HG02870 (cell line): ENCODE data around the gene SGMS1.

Source experiments
- ATAC-seq: cut with Tn5 transposase; IDR thresholded peaks from one replicate; pipeline ENCODE4 v1.9.1; 2021; ENCODE audit warnings: mild to moderate bottlenecking, moderate library complexity; ENCODE audit not compliant: unreplicated experiment

SGMS1 gene

DNA sequence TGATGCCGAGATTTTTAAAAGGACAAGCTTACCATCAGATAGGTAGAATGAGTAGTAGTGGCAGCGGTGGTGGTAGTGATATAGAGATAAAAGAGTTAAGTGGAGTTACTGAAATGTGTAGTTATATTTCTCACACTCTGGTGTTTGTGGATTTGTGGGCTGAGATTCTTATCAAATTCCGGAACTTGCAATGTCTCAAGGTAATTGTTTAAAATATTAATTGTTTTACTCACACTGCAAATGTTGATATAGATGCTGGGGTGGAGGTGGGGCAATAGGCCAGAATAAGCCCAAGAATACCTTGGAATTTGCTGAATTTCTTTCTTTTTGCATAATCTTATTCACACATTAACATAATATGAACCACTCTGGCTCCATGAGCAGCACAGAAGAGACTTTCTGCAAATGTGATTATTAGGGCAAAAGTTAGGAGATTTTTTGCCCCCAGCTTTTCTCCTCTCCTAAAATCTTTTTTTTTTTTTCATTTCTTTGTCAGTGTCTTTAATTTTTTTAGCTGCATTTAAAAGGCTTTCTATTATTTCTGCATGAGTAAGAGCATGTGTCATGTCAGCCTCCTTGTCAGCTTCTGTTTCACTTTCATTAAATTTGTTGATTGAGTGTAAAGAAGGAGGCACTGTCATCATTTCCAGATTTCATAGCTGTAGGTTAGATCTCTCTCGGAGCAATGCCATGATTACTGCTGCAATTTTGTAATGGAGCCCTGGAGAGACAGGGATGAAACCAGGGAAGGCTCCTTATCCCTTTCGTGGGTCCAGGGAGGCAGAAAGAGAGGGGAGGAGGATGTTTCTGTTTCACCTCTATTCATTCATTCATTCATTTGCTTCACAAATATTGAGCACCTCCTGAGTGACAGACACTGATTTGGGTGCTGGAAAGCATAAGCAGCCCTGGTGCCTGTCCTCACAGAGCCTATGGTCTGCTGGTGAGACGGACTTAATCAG, 13.1 kb upstream of the SGMS1 start:
- ATAC-seq: peak; percentile 94

GRCh38 chr10:50635286-50635685, 11.5 kb upstream of the SGMS1 start:
- ATAC-seq: no peak

- ATAC-seq: no peak
Observed at GRCh38 chr10:50634479-50634878, 10.7 kb upstream of the SGMS1 start.

DNA sequence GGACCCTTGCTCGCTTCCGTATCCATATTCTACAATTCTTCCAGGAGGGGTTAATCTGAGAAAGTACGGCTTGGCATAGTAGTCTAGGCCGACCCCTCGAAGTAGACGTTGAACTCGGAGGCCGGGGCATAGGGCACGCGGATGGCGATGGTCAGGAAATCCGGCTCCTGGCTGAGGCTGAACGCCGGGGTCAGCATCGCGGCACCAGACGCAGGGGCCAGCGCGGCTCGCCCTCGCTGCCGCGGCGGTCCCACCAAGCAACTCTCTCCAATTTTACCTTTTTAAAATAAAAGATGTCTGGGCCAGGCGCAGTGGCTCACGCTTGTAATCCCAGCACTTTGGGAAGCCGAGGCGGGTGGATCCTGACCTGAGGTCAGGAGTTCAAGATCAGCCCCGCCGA, 7.3 kb upstream of the SGMS1 start:
- ATAC-seq: no peak

- ATAC-seq: no peak
Observed at GRCh38 chr10:50629495-50630122, 5.9 kb upstream of the SGMS1 start.

DNA sequence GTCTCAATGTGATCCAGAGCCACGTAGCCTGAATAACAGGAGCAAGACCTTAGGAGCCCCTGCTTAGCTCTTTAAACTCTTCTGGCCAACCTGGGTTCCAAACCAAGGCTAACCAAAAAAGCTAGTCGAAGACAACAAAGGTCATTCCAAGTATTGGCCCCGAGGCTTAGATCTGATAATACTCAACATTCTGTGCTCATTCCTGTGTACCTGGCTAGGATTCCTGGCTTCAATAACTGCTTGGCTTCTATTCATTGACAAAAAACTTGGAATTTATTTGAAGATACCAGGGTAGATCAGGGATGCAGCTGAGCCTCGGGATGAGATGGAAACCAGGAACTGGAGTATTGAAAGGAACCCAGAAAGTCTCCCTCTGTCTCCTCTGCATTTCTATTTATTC, 4.1 kb upstream of the SGMS1 start:
- ATAC-seq: no peak

DNA sequence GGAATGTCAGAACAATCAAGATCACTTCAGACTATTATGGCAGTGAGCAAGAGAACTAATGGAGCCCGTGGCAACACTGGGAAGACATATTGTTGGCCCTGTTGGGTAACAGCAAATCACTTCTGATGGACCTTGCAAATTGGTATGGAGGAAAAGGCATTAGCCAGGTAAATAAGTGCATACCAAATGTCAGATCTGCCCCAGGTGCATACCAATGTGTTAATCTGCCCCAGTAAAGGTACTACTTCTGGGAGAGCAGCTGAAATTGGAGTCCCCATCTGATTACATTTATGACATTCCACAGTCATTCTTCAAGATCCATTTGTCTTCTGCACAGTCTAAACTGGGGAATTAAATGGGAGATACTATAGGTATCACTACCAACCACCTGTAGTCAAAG, 3.7 kb upstream of the SGMS1 start:
- no peak for ATAC-seq

GRCh38 chr10:50625649-50626132, 1.9 kb upstream of the SGMS1 start:
- ATAC-seq: no peak

DNA sequence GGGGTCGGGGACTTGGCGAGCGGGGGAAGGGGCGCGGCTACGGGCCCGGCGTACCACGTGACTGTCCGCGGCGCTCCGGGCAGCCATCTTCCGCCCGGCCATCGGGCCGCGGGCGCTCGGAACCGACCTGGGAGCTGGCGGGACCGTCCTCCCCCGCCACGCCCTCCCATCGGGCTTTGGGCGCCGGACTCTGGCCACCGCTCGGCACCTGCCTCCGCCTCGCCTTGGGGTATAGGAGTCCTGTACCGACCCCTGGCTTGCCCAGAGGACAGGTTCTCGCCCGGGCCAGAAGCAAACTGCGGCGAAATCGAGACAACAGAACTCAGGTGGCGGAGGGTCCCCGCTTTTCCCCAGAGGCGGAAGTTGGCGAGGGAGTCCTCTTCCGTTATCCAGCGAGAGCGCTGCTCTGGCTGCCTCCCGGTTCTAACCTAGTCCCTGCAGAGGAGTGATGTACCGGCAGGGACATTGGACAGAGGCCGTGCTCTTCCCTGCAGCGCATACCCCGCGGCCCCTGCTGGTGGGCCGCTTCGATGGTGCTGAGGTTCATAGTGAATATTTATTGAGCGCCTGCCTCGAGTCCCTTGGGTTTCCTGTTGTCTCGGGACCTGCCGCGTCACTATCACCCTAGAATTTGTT, 1.2 kb upstream of the SGMS1 start:
- ATAC-seq: peak; percentile 42

DNA sequence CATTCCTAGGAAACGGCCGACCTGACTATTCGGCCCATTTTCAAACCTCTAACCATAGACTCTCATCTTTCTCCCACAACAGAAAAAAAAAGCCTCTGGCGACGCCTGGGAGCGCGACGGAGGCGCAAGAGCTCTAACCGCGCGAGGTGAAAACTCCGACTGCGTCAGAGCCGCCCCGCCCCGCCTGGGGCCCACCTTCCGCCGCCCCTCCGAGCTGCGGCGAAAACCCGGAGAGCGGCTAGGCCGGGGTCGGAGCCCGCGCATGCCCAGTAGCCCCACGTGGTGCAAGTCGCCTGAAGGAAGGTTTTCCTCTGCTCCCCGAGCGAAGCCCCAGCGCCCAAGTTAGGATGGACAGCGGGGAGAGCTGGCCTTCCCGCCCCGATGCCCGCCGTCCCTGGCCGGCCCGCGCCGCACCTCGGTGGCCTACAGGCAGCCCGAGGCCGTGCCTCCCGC, 683 bp upstream of the SGMS1 start:
- peak; percentile 61 for ATAC-seq

- peak; percentile 3 for ATAC-seq
Observed at GRCh38 chr10:50622706-50623662, 772 bp downstream of the SGMS1 start.

DNA sequence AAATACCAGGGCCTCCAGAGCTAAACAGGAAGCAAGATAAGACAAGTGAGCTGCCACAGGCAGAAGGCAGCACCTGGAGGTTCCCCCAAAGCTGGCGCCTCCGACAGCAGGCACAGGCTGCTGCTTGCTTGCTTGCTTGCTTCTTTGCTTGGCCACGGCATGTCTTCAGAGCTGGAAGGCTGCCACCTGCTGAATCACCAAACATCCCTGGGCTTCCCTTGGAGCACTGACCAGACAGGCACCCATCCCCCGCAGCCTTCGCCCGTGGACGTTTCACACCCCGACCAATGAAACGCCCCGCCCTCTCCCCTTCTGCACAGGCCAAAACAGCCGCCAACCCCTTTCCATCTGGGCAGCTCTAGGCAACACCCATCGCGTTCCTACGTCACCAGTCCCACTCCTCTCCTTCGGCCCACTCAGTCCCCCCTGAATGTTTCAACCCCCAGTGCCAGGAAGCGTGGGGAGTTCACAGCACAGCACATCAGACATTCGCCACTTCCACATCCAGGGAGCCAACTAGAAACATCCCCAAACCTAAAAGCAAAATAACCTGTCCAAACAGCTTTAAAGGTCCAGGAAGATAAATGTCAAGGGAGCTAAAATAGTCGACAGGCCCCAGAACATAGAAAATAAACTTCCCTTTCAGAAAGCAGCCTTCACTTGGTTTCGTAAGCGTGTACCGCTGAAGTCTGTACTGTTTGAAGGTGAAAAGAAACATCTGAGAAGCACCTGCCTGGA, 1.6 kb downstream of the SGMS1 start:
- ATAC-seq: peak; percentile 12

GRCh38 chr10:50620899-50621298, 2.9 kb downstream of the SGMS1 start:
- no peak for ATAC-seq

- ATAC-seq: no peak
Observed at GRCh38 chr10:50619882-50620281, 3.9 kb downstream of the SGMS1 start.

DNA sequence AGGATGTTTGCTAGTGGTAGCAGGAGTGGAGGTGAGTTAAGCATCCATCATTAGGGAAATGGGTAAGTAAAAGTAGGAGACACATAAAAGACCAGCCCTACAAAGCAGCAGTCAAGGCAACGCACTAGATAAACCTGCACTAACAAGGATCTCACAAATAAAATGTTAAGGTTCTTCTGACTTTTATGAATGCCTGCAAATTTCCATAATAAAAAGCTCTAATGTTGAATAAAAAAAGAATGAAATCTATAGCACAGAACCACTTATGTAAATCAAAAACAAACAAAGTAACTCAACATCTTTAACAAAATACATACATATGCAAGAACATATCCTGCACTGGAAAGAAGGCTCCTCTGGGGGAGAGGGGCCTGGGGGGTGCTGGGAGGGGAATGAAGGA, 4.6 kb downstream of the SGMS1 start:
- ATAC-seq: no peak

- peak; percentile 24 for ATAC-seq
Observed at GRCh38 chr10:50618624-50619023, 5.1 kb downstream of the SGMS1 start.

- no peak for ATAC-seq
Observed at GRCh38 chr10:50615658-50616057, 8.1 kb downstream of the SGMS1 start.

- ATAC-seq: peak; percentile 51
Observed at GRCh38 chr10:50614444-50615137, 9.2 kb downstream of the SGMS1 start.
